ENCODE data around the gene BACE2.
"Not testable (repeated sequence)": the region's sequence is repeated elsewhere in the genome, so short reads cannot be mapped to it uniquely, and the experiment has no call there.

The BACE2 gene

GRCh38 chr21:41186755-41187536 is 19.0 kb downstream of the BACE2 start:
- no peak for DNase-seq

GRCh38 chr21:41187537-41188025 is 19.6 kb downstream of the BACE2 start:
- DNase-seq: no peak

- DNase-seq: no peak
Measured at GRCh38 chr21:41188486-41189149, 20.7 kb downstream of the BACE2 start.

GRCh38 chr21:41189150-41189745 is 21.3 kb downstream of the BACE2 start:
- no peak for DNase-seq

GRCh38 chr21:41192552-41192951 is 24.6 kb downstream of the BACE2 start:
- DNase-seq: not testable (repeated sequence)

- no peak for DNase-seq
Measured at GRCh38 chr21:41195311-41195710, 27.4 kb downstream of the BACE2 start.

GRCh38 chr21:41196993-41197392 is 29.0 kb downstream of the BACE2 start:
- DNase-seq: no peak

GRCh38 chr21:41197582-41197981 is 29.6 kb downstream of the BACE2 start:
- DNase-seq: no peak

- DNase-seq: not testable (repeated sequence)
Measured at GRCh38 chr21:41198647-41199046, 30.7 kb downstream of the BACE2 start.

- DNase-seq: no peak
Measured at GRCh38 chr21:41199123-41199522, 31.2 kb downstream of the BACE2 start.

- no peak for DNase-seq
Measured at GRCh38 chr21:41199588-41199987, 31.6 kb downstream of the BACE2 start.

- DNase-seq: no peak
Measured at GRCh38 chr21:41201385-41201784, 33.4 kb downstream of the BACE2 start.

- no peak for DNase-seq
Measured at GRCh38 chr21:41204736-41205135, 36.8 kb downstream of the BACE2 start.

- no peak for DNase-seq
Measured at GRCh38 chr21:41207401-41208375, 39.7 kb downstream of the BACE2 start.

GRCh38 chr21:41208376-41208763 is 40.4 kb downstream of the BACE2 start:
- DNase-seq: no peak

- no peak for DNase-seq
Measured at GRCh38 chr21:41209016-41209619, 41.2 kb downstream of the BACE2 start.

- DNase-seq: no peak
Measured at GRCh38 chr21:41210426-41211059, 42.6 kb downstream of the BACE2 start.

GRCh38 chr21:41211060-41211805 is 43.3 kb downstream of the BACE2 start:
- DNase-seq: no peak

- DNase-seq: no peak
Measured at GRCh38 chr21:41213021-41213420, 45.1 kb downstream of the BACE2 start.

GRCh38 chr21:41215856-41216408 is 48.0 kb downstream of the BACE2 start:
- DNase-seq: no peak

- no peak for DNase-seq
Measured at GRCh38 chr21:41216486-41216885, 48.5 kb downstream of the BACE2 start.

Measured in CD4-positive, alpha-beta T cell treated with Interleukin-4 for 1 hour (primary cell).